Right ventricle myocardium inferior (tissue), 1 donor: Measurements from ENCODE around the gene KRTAP9-2. TPM values are rescaled to one million over a fixed set of nuclear protein-coding genes. Genes with fewer than 3 reads are reported as not detected.
"Not testable (repeated sequence)": the region's sequence is repeated elsewhere in the genome, so short reads cannot be mapped to it uniquely, and the experiment has no call there.

Source experiments
- ATAC-seq: fragments of 200-7000 bp; cut with Tn5 transposase; one replicate; pipeline ENCODE4 v1.9.1; 2020; ENCODE audit warnings: mild to moderate bottlenecking, moderate library complexity
- DNase-seq: peaks from one replicate; pipeline ENCODE4 v3.0.0; 2021; ENCODE audit errors: missing footprints
- intact Hi-C: fragments of 100-400 bp; cut with DNase I; formaldehyde crosslinking; loops from one replicate; pipeline ENCODE4 v1.11.0; 2022
- total RNA-seq: library from RNA; stranded (reverse); fragmentation: NEBNext Ultra II Directional; extraction: Animal tissue kit (Norgen Biotek cat#: 25700); gene quantifications from one replicate; pipeline ENCODE4 v1.2.1, GENCODE V29; 2021
- donor health status: DM: no; HTN: yes; CAD: no; lungs with severe emphysema.

KRTAP9-2 gene
- total RNA-seq, 1 donor from 2014 or later, result not detected

DNA sequence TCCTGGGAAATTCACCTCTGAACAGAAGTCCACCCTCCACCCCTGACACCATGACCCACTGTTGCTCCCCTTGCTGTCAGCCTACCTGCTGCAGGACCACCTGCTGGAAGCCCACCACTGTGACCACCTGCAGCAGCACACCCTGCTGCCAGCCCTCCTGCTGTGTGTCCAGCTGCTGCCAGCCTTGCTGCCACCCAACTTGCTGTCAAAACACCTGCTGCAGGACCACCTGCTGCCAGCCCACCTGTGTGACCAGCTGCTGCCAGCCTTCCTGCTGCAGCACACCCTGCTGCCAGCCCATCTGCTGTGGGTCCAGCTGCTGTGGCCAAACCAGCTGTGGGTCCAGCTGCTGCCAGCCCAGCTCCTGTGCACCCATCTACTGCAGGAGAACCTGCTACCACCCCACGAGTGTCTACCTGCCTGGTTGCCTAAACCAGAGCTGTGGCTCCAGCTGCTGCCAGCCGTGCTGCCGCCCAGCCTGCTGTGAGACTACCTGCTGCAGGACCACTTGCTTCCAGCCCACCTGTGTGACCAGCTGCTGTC is 49.3 kb downstream of the KRTAP9-2 start, which contains the start of gene KRTAP9-7:
KRTAP9-7 (plus strand) TSS at position 51 of the 543 bp plus-strand sequence; CDS start at position 51, 0 bp downstream.
- DNase-seq, intact Hi-C loops, ATAC-seq: not testable (repeated sequence)

Other genes starting within 250 kb of the KRTAP9-2 start
- gene KRT40, start 242.3 kb upstream of the KRTAP9-2 start, total RNA-seq, result not detected
- gene KRTAP3-3, start 232.5 kb upstream of the KRTAP9-2 start, total RNA-seq, result not detected
- not detected for gene KRTAP3-2, start 226.7 kb upstream of the KRTAP9-2 start, total RNA-seq
- gene KRTAP3-1, start 217.5 kb upstream of the KRTAP9-2 start, total RNA-seq, result not detected
- not detected for gene KRTAP1-5, start 199.4 kb upstream of the KRTAP9-2 start, total RNA-seq
- not detected for gene KRTAP1-4, start 196.5 kb upstream of the KRTAP9-2 start, total RNA-seq
- gene KRTAP1-3, start 191.8 kb upstream of the KRTAP9-2 start, total RNA-seq, result not detected
- gene KRTAP1-1, start 185.2 kb upstream of the KRTAP9-2 start, total RNA-seq, result not detected
- gene KRTAP2-1, start 179.3 kb upstream of the KRTAP9-2 start, total RNA-seq, result not detected
- not detected for gene KRTAP2-2, start 171.4 kb upstream of the KRTAP9-2 start, total RNA-seq
- gene KRTAP2-3, start 166.5 kb upstream of the KRTAP9-2 start, total RNA-seq, result not detected
- gene KRTAP2-4, start 160.8 kb upstream of the KRTAP9-2 start, total RNA-seq, result not detected
- gene KRTAP4-7, start 142.5 kb upstream of the KRTAP9-2 start, total RNA-seq, result not detected
- not detected for gene KRTAP4-8, start 128.5 kb upstream of the KRTAP9-2 start, total RNA-seq
- gene KRTAP4-16, start 124.4 kb upstream of the KRTAP9-2 start, total RNA-seq, result not detected
- gene KRTAP4-9, start 121.3 kb upstream of the KRTAP9-2 start, total RNA-seq, result not detected
- gene KRTAP4-11, start 108.3 kb upstream of the KRTAP9-2 start, total RNA-seq, result not detected
- not detected for gene KRTAP4-12, start 102.5 kb upstream of the KRTAP9-2 start, total RNA-seq
- gene KRTAP4-6, start 86.1 kb upstream of the KRTAP9-2 start, total RNA-seq, result not detected
- gene KRTAP4-5, start 76.8 kb upstream of the KRTAP9-2 start, total RNA-seq, result not detected
- gene KRTAP4-4, start 65.9 kb upstream of the KRTAP9-2 start, total RNA-seq, result not detected
- not detected for gene KRTAP4-3, start 58.4 kb upstream of the KRTAP9-2 start, total RNA-seq
- gene KRTAP4-2, start 48.4 kb upstream of the KRTAP9-2 start, total RNA-seq, result not detected
- not detected for gene KRTAP4-1, start 41.7 kb upstream of the KRTAP9-2 start, total RNA-seq
- not detected for gene KRTAP9-1, start 36.8 kb upstream of the KRTAP9-2 start, total RNA-seq
- not detected for gene KRTAP9-3, start 5.8 kb downstream of the KRTAP9-2 start, total RNA-seq
- not detected for gene KRTAP9-8, start 11.4 kb downstream of the KRTAP9-2 start, total RNA-seq
- gene KRTAP9-4, start 23.0 kb downstream of the KRTAP9-2 start, total RNA-seq, result not detected
- not detected for gene KRTAP9-9, start 28.7 kb downstream of the KRTAP9-2 start, total RNA-seq
- gene KRTAP9-6, start 38.7 kb downstream of the KRTAP9-2 start, total RNA-seq, result not detected
- gene KRTAP9-7, start 49.0 kb downstream of the KRTAP9-2 start, total RNA-seq, result not detected
- gene KRTAP29-1, start 76.2 kb downstream of the KRTAP9-2 start, total RNA-seq, result not detected
- gene KRTAP16-1, start 82.7 kb downstream of the KRTAP9-2 start, total RNA-seq, result not detected
- not detected for gene KRTAP17-1, start 89.1 kb downstream of the KRTAP9-2 start, total RNA-seq
- gene KRT33A, start 124.2 kb downstream of the KRTAP9-2 start, total RNA-seq, result not detected
- not detected for gene KRT33B, start 143.2 kb downstream of the KRTAP9-2 start, total RNA-seq
- not detected for gene KRT34, start 155.7 kb downstream of the KRTAP9-2 start, total RNA-seq
- not detected for gene KRT31, start 171.0 kb downstream of the KRTAP9-2 start, total RNA-seq
- not detected for gene KRT37, start 197.9 kb downstream of the KRTAP9-2 start, total RNA-seq
- gene KRT38, start 214.3 kb downstream of the KRTAP9-2 start, total RNA-seq, result not detected
- gene KRT32, start 240.7 kb downstream of the KRTAP9-2 start, total RNA-seq, result not detected